ENCODE results near the gene LAMC2.

LAMC2 gene

GRCh38 chr1:183287191-183287675 lies 101.2 kb downstream of the LAMC2 start:
- no peak for DNase-seq (ENCODE audit: low read depth)

GRCh38 chr1:183288583-183288982 lies 102.5 kb downstream of the LAMC2 start:
- no peak for DNase-seq (ENCODE audit: low read depth)

DNA sequence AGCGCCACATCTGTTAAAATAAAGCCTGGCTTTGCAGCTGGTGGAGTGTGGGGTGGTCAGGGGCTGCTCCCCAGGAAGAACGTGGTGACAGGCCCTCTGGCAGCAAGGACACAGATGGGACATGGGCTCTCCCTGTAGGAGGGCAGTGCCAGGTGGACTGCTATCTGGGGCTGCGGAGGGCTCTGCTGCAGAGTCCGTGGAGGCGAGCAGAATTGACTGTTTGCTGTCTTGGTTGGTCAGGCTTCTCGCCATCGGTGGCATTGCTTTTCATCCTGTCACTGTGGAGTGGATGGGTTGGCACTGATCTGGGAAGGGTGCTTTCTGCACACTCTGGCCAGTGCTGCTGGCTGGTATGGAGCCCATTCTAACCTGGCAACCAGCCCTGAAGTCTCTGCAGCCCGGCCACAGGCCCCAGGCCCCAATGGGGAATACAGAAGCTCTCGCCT lies 103.0 kb downstream of the LAMC2 start:
- DNase-seq (ENCODE audit: low read depth), result no peak

DNA sequence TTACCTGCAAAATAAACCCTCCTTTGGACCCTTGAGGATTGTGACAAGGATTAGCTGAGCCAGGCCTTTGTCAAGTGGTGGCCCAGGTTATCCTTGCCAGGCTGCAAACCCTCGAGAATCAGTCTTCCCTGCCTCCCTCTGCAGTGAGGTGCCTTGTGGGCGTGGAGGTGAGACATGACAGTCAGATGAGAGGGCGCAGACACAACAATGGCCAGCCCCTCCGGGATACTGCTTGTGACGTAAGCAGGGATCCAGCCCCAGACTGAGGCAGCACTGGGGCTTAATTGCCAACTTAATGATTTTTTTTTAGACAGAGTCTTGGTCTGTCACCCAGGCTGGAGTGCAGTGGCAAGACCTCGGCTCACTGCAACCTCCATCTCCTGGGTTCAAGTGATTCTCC lies 104.6 kb downstream of the LAMC2 start:
- no peak for DNase-seq (ENCODE audit: low read depth)

GRCh38 chr1:183291216-183291762 lies 105.2 kb downstream of the LAMC2 start:
- DNase-seq (ENCODE audit: low read depth), result no peak

DNA sequence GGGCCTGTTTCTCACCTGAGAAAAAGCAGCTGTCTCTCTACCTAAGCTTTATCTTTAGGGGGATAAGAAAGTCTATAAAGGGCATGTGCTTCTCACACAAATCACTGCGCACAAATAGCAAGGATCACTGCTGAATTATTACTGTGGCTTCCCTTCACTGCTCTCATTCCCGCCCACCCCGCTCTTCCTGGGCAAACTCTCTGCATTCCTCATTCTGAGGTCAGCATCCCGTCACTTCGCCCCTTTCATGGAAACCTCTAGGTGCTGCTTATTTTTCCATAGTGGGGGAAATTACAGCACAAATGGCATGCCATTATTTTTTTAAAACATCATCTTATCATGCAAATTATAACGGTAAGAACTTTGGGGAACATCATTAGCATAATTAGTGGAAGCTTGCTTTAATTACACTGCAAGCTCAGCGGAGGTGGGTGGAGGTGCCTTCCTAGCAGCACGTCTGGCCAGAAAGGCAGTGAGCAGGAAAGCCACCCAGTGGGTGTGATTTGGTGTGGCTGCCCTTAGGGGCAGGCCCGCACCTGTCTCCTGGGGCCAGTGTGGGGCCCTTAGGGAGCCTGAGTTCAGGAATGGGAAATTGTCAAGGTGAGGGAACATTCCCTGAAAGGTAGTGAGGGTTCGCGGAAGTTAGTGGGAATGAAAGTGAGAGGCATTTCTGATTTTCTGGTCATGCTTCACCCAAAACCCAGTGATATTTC lies 105.9 kb downstream of the LAMC2 start:
- DNase-seq (ENCODE audit: low read depth), result no peak

GRCh38 chr1:183293241-183293640 lies 107.2 kb downstream of the LAMC2 start:
- DNase-seq (ENCODE audit: low read depth), result no peak

GRCh38 chr1:183293876-183294275 lies 107.8 kb downstream of the LAMC2 start:
- DNase-seq (ENCODE audit: low read depth), result no peak

Measured in HS-5 (cell line).